Trophoblast cell (in vitro differentiated cells and primary cell): ENCODE measurements around the gene ARFGAP3.

Experiments used
- DNase-seq, 2 donors: peaks; one replicate each; pipeline ENCODE4 v3.0.0-alpha.2; 2016
- H2AFZ ChIP-seq: 2 replicates; pipeline ENCODE4 v1.6.1; 2013; ENCODE audit warnings: low read length, moderate library complexity, mild to moderate bottlenecking; ENCODE audit not compliant: insufficient read depth, poor library complexity
- H2AK5ac ChIP-seq: 2 replicates; pipeline ENCODE4 v1.6.1; 2013; ENCODE audit warnings: mild to moderate bottlenecking, low read length
- H2BK120ac ChIP-seq: 2 replicates; pipeline ENCODE4 v1.6.1; 2013; ENCODE audit warnings: low read length, mild to moderate bottlenecking, moderate library complexity; ENCODE audit not compliant: insufficient read depth, poor library complexity
- H2BK12ac ChIP-seq: 2 replicates; pipeline ENCODE4 v1.6.1; 2013; ENCODE audit warnings: mild to moderate bottlenecking, low read length, moderate library complexity
- H2BK5ac ChIP-seq: 2 replicates; pipeline ENCODE4 v1.6.1; 2013; ENCODE audit warnings: low read length, low read depth, moderate library complexity, mild to moderate bottlenecking; ENCODE audit not compliant: poor library complexity
- H3K14ac ChIP-seq: 2 replicates; pipeline ENCODE4 v1.6.1; 2013; ENCODE audit warnings: mild to moderate bottlenecking, low read length
- H3K18ac ChIP-seq: 2 replicates; pipeline ENCODE4 v1.6.1; 2013; ENCODE audit warnings: mild to moderate bottlenecking, low read length
- H3K23ac ChIP-seq: 2 replicates; pipeline ENCODE4 v1.6.1; 2013; ENCODE audit warnings: low read length
- H3K27ac ChIP-seq: 2 replicates; pipeline ENCODE4 v1.5.1; 2013; ENCODE audit warnings: low read depth, mild to moderate bottlenecking, inconsistent platforms, low read length, moderate library complexity
- H3K27me3 ChIP-seq: 2 replicates; pipeline ENCODE4 v1.6.1; 2013; ENCODE audit warnings: inconsistent platforms, mild to moderate bottlenecking, low read length, moderate library complexity; ENCODE audit not compliant: insufficient read depth
- H3K36me3 ChIP-seq, 2 experiments: 1 replicate in 1 of 2; 2 replicates in 1 of 2; pipeline ENCODE4 v1.6.1; 2013; ENCODE audit warnings: low read length in 2 of 2, mild to moderate bottlenecking in 2 of 2, moderate library complexity in 1 of 2; ENCODE audit not compliant: insufficient read depth in 2 of 2, control insufficient read depth in 1 of 2
- H3K4ac ChIP-seq: 2 replicates; pipeline ENCODE4 v1.6.1; 2013; ENCODE audit warnings: low read depth, mild to moderate bottlenecking, low read length, moderate library complexity
- H3K4me1 ChIP-seq, 2 experiments: 1 replicate in 1 of 2; 2 replicates in 1 of 2; pipeline ENCODE4 v1.6.1; 2013; ENCODE audit warnings: low read length in 2 of 2, mild to moderate bottlenecking in 2 of 2, moderate library complexity in 1 of 2; ENCODE audit not compliant: insufficient read depth in 2 of 2, control insufficient read depth in 1 of 2
- H3K4me2 ChIP-seq: 2 replicates; pipeline ENCODE4 v1.6.1; 2013; ENCODE audit warnings: inconsistent platforms, mild to moderate bottlenecking, low read length, moderate library complexity
- H3K4me3 ChIP-seq: 2 replicates; pipeline ENCODE4 v1.5.1; 2013; ENCODE audit warnings: mild to moderate bottlenecking, low read depth, low read length, inconsistent platforms
- H3K79me1 ChIP-seq: one replicate; pipeline ENCODE4 v1.6.1; 2013; ENCODE audit warnings: low read length
- H3K79me2 ChIP-seq: 2 replicates; pipeline ENCODE4 v1.6.1; 2013; ENCODE audit warnings: low read length, mild to moderate bottlenecking; ENCODE audit not compliant: control insufficient read depth, insufficient read depth, poor library complexity
- H3K9ac ChIP-seq: 2 replicates; pipeline ENCODE4 v1.6.1; 2013; ENCODE audit warnings: mild to moderate bottlenecking, low read length
- H3K9me3 ChIP-seq: 2 replicates; pipeline ENCODE4 v1.6.1; 2013; ENCODE audit warnings: low read depth, mild to moderate bottlenecking, control low read depth, inconsistent platforms, low read length; ENCODE audit not compliant: insufficient read depth
- H4K12ac ChIP-seq: 2 replicates; pipeline ENCODE4 v1.6.1; 2013; ENCODE audit warnings: low read depth, mild to moderate bottlenecking, low read length, moderate library complexity
- H4K8ac ChIP-seq: 2 replicates; pipeline ENCODE4 v1.6.1; 2013; ENCODE audit warnings: low read depth, mild to moderate bottlenecking, low read length, moderate library complexity
- H4K91ac ChIP-seq: one replicate; pipeline ENCODE4 v1.6.1; 2013; ENCODE audit warnings: low read depth, mild to moderate bottlenecking, low read length, moderate library complexity
- WGBS: extraction: QIAGEN DNeasy Blood & Tissue Kit; methylation state at CpG from one replicate; pipeline ENCODE4 v1.1.7; 2013; ENCODE audit warnings: missing lambda C conversion rate; ENCODE audit not compliant: insufficient read length, insufficient coverage; ENCODE audit errors: extremely low coverage; 5-methylcytosine and 5-hydroxymethylcytosine counted together

ARFGAP3 gene

GRCh38 chr22:42814215-42814614 is 42.9 kb downstream of the ARFGAP3 start:
- no peaks in the 10 kb centered on the region for H3K4me1 ChIP-seq
- no peaks in the 10 kb centered on the region for H3K79me2 ChIP-seq
- no peak overlapping the region for H4K8ac ChIP-seq
- no peak overlapping the region for H3K9ac ChIP-seq
- no peak overlapping the region for H2BK120ac ChIP-seq
- no peak overlapping the region for H3K18ac ChIP-seq
- H2BK12ac ChIP-seq = no peak overlapping the region
- H4K12ac ChIP-seq = no peak overlapping the region
- H3K14ac ChIP-seq = no peak overlapping the region
- H3K23ac ChIP-seq = no peak overlapping the region
- no peak overlapping the region for H4K91ac ChIP-seq
- no peaks in the 10 kb centered on the region for H3K27me3 ChIP-seq
- no peak overlapping the region for H2AK5ac ChIP-seq
- no peak overlapping the region for H2BK5ac ChIP-seq
- no peaks in the 10 kb centered on the region for H3K79me1 ChIP-seq
- peaks cover 18% of the 10 kb centered on the region in 2 experiments for H3K36me3 ChIP-seq
- H3K4ac ChIP-seq = no peak overlapping the region
- no peak overlapping the region for H3K27ac ChIP-seq
- H2AFZ ChIP-seq = no peak overlapping the region
- DNase-seq = no peak
- no peaks in the 10 kb centered on the region for H3K9me3 ChIP-seq
- H3K4me2 ChIP-seq = no peak overlapping the region
- no CpG with 5 or more reads among the region's 2 CpGs for WGBS
- no peak overlapping the region for H3K4me3 ChIP-seq

- H3K18ac ChIP-seq = no peak overlapping the region
- H2BK5ac ChIP-seq = no peak overlapping the region
- H3K4me2 ChIP-seq = no peak overlapping the region
- H4K8ac ChIP-seq = no peak overlapping the region
- H3K4me3 ChIP-seq = no peak overlapping the region
- H3K79me2 ChIP-seq = no peaks in the 10 kb centered on the region
- no peak overlapping the region for H3K9ac ChIP-seq
- no peak overlapping the region for H4K91ac ChIP-seq
- no peaks in the 10 kb centered on the region for H3K9me3 ChIP-seq
- no peaks in the 10 kb centered on the region for H3K79me1 ChIP-seq
- no peak overlapping the region for H3K23ac ChIP-seq
- no peak overlapping the region for H2BK12ac ChIP-seq
- H3K27ac ChIP-seq = no peak overlapping the region
- DNase-seq = no peak
- H2AFZ ChIP-seq = no peak overlapping the region
- no peaks in the 10 kb centered on the region for H3K27me3 ChIP-seq
- no peak overlapping the region for H4K12ac ChIP-seq
- no peak overlapping the region for H3K14ac ChIP-seq
- H3K36me3 ChIP-seq = peaks cover 19 to 20% of the 10 kb centered on the region in 2 experiments
- no peaks in the 10 kb centered on the region for H3K4me1 ChIP-seq
- WGBS = no CpG with 5 or more reads among the region's 7 CpGs
- no peak overlapping the region for H2AK5ac ChIP-seq
- no peak overlapping the region for H2BK120ac ChIP-seq
- no peak overlapping the region for H3K4ac ChIP-seq
Measured at GRCh38 chr22:42813501-42813900, 43.6 kb downstream of the ARFGAP3 start.

GRCh38 chr22:42811459-42811858 is 45.6 kb downstream of the ARFGAP3 start:
- Histone ChIP-seq H3K27me3 (no peaks in the 10 kb centered on the region), H4K8ac (no peak overlapping the region), H3K23ac (no peak overlapping the region), H3K4me3 (no peak overlapping the region), H3K14ac (no peak overlapping the region), H3K9me3 (peaks cover 2% of the 10 kb centered on the region), H3K79me2 (no peaks in the 10 kb centered on the region), H2BK12ac (no peak overlapping the region), H3K18ac (no peak overlapping the region), H3K4ac (no peak overlapping the region), H2BK5ac (no peak overlapping the region), H4K91ac (no peak overlapping the region), H2AFZ (no peak overlapping the region), H3K79me1 (no peaks in the 10 kb centered on the region), H4K12ac (no peak overlapping the region), H3K9ac (no peak overlapping the region), H2AK5ac (no peak overlapping the region), H3K4me1 (no peaks in the 10 kb centered on the region), H2BK120ac (no peak overlapping the region), H3K36me3 (peaks cover 28 to 38% of the 10 kb centered on the region in 2 experiments), H3K4me2 (no peak overlapping the region), H3K27ac (no peak overlapping the region)
- no peak for DNase-seq
- WGBS = no CpG with 5 or more reads among the region's 2 CpGs

- H3K79me1 ChIP-seq = no peaks in the 10 kb centered on the region
- no peaks in the 10 kb centered on the region for H3K27me3 ChIP-seq
- H2BK12ac ChIP-seq = no peak overlapping the region
- H4K8ac ChIP-seq = no peak overlapping the region
- H2BK5ac ChIP-seq = no peak overlapping the region
- WGBS = no CpG with 5 or more reads among the region's 3 CpGs
- no peak overlapping the region for H2BK120ac ChIP-seq
- no peak overlapping the region for H4K12ac ChIP-seq
- H3K4ac ChIP-seq = no peak overlapping the region
- H3K4me3 ChIP-seq = no peak overlapping the region
- no peak overlapping the region for H3K23ac ChIP-seq
- no peaks in the 10 kb centered on the region for H3K79me2 ChIP-seq
- no peak overlapping the region for H3K18ac ChIP-seq
- no peaks in the 10 kb centered on the region for H3K4me1 ChIP-seq
- H3K4me2 ChIP-seq = no peak overlapping the region
- peaks cover 36 to 53% of the 10 kb centered on the region in 2 experiments for H3K36me3 ChIP-seq
- no peak overlapping the region for H3K9ac ChIP-seq
- no peak for DNase-seq
- H3K27ac ChIP-seq = no peak overlapping the region
- no peak overlapping the region for H3K14ac ChIP-seq
- peaks cover 2% of the 10 kb centered on the region for H3K9me3 ChIP-seq
- H4K91ac ChIP-seq = no peak overlapping the region
- no peak overlapping the region for H2AFZ ChIP-seq
- H2AK5ac ChIP-seq = no peak overlapping the region
Measured at GRCh38 chr22:42808521-42808920, 48.6 kb downstream of the ARFGAP3 start.
